ENCODE measurements around the gene DNLZ. TPM values are rescaled to one million over a fixed set of nuclear protein-coding genes. Genes with fewer than 3 reads are reported as not detected.

DNLZ gene
- polyA plus RNA-seq, 1 of the 3 experiments (the other 2 are of a cell fraction), result 40.6 TPM

DNA sequence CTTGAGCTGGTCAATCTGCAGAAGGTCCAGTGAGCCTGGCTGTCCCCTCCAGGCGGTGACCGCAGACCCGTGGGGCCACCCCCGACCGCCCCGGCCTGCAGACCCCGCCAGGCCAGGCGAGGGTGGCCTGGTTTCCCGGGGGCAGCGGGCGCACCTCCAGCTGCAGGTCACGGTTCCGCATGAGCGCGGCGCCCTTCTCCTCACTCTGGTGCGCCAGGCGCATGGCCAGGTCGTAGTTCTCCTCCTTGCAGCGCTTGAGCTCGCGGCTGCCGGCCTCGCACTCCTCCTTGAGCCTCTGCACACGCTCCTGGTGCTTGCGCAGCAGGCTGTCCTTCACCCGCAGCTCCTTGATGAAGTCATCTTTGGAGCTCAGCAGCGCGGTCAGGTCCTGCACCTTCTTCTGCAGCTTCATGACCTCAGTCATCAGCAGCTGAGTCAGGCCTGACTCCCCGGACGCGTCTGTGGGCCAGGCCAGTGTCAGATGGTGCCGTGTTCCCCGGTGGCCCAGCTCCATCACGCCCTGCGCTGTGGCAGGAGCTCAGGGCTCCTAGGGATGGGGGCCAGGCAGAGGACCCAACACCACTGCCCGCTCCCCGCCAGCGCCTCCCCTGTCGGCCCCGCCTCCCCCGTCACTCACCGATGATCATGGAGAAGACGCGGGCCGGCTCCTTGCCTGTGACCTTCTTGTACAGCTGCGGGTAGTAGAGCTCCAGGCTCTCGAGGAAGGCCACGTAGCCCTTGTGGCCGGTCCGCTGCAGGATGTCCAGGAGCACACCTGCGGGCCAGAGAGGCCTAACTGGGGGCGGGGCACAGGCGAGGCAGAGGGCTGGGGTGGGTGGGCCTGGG, 7.4 kb upstream of the DNLZ start (continued):
- TF ChIP-seq POLR2AphosphoS5 (IDR thresholded peaks at IDR 0.05; ENCODE audit: low read depth, low read length) (no peak), SIN3A (IDR thresholded peaks at IDR 0.05; ENCODE audit: borderline replicate concordance, low read depth, low read length) (no peak), YY1 (IDR thresholded peaks at IDR 0.05; ENCODE audit: low read depth) (no peak), FOXM1 (IDR thresholded peaks at IDR 0.05; ENCODE audit: low read depth) (no peak), TCF12 (IDR thresholded peaks at IDR 0.05) (no peak), TAF1 (IDR thresholded peaks at IDR 0.05; ENCODE audit: borderline replicate concordance, low read depth, low read length) (no peak)

DNA sequence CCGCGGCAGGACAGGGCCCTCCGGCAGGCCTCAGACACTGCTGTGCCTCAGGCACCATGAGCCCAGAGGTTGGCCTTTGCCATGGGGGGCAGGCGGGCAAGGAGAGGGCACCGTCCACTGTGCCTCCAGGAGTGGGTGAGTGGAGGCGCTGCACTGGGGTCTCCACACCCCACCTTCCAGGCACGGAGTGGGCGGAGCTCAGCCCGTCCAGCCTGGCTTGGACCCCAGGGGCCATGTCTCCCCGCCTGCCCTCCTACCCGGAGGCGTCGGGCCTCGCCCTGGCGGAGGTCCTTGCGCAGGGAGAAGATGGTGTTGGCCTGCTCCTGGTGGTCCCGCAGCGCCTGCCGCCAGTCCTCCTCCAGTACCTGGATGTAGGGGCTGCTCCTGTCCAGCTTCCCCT, 6.5 kb upstream of the DNLZ start:
- Histone ChIP-seq H3K9me2 (no peaks in the 10 kb centered on the region), H3K36me3 (replicated peaks in 1 of 2; ENCODE audit: control insufficient read depth in 1 of 2, insufficient read depth in 2 of 2, low read length in 1 of 2) (peaks cover 0 to 5% of the 10 kb centered on the region in 2 experiments), H3K9ac (no peak overlapping the region), H3K79me2 (ENCODE audit: insufficient read depth) (no peaks in the 10 kb centered on the region), H3F3A (replicated peaks; ENCODE audit: insufficient read depth) (no peaks in the 10 kb centered on the region), H3K27ac (ENCODE audit: low read depth in 2 of 2, low read length in 1 of 2) (no peak overlapping the region), H3K4me3 (ENCODE audit: low read depth in 2 of 2, low read length in 1 of 2) (no peak overlapping the region), H4K20me1 (ENCODE audit: insufficient read depth) (no peaks in the 10 kb centered on the region), H2AFZ (ENCODE audit: low read depth) (no peak overlapping the region), H3K27me3 (ENCODE audit: insufficient read depth) (no peaks in the 10 kb centered on the region), H3K9me3 (no peaks in the 10 kb centered on the region), H3K4me1 (ENCODE audit: control insufficient read depth in 1 of 2, insufficient read depth in 2 of 2, low read depth in 1 of 2, low read length in 1 of 2) (peaks cover 0 to 40% of the 10 kb centered on the region in 2 experiments; a peak in 1 of 4 replicates), H3K4me2 (no peak overlapping the region)
- ChIA-PET POLR2A (no interaction called here), CTCF (interaction anchor here (1.4 to 1.7 kb wide), 2 partner anchors 23 to 31 kb away, joined by 3 read pairs; no protein-coding TSS in a partner anchor)
- DNase-seq, result no peak
- TF ChIP-seq POLR2AphosphoS5 (IDR thresholded peaks at IDR 0.05; ENCODE audit: low read depth, low read length), result no peak
- TF ChIP-seq ELF1 (IDR thresholded peaks at IDR 0.05), result no peak
- TF ChIP-seq CHD2 (IDR thresholded peaks at IDR 0.05; ENCODE audit: low read length, partially characterized antibody), result no peak
- no peak for TF ChIP-seq FOXM1 (IDR thresholded peaks at IDR 0.05; ENCODE audit: low read depth)
- no peak for TF ChIP-seq RXRA (IDR thresholded peaks at IDR 0.05; ENCODE audit: borderline replicate concordance, low read depth)
- no peak for TF ChIP-seq REST (IDR thresholded peaks at IDR 0.05; ENCODE audit: low read depth, low read length)
- TF ChIP-seq, protein P1, sequence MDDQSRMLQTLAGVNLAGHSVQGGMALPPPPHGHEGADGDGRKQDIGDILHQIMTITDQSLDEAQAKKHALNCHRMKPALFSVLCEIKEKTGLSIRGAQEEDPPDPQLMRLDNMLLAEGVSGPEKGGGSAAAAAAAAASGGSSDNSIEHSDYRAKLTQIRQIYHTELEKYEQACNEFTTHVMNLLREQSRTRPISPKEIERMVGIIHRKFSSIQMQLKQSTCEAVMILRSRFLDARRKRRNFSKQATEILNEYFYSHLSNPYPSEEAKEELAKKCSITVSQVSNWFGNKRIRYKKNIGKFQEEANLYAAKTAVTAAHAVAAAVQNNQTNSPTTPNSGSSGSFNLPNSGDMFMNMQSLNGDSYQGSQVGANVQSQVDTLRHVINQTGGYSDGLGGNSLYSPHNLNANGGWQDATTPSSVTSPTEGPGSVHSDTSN (IDR thresholded peaks at IDR 0.05), result no peak
- TF ChIP-seq TAF1 (IDR thresholded peaks at IDR 0.05; ENCODE audit: borderline replicate concordance, low read depth, low read length), result no peak
- no peak for TF ChIP-seq RCOR1 (IDR thresholded peaks at IDR 0.05; ENCODE audit: low read length)
- TF ChIP-seq SMC3 (IDR thresholded peaks at IDR 0.05; ENCODE audit: low read depth, low read length), result no peak
- TF ChIP-seq JUND (IDR thresholded peaks at IDR 0.05), result no peak
- WGBS (ENCODE audit: low lambda C conversion rate), result no CpG with 5 or more reads among the region's 19 CpGs

Data from SK-N-SH (cell line).